AG04449 (cell line): Measurements from ENCODE around the gene GABBR1.

Experiments used
- CTCF ChIA-PET: fragments of 350-600 bp; formaldehyde crosslinking; extraction: SDS; loops from one replicate; lab custom pipeline; 2021; ENCODE audit warnings: antibody characterized with exemption; lab: Yijun Ruan, JAX
- POLR2A ChIA-PET: fragments of 400-600, 350-600 bp; formaldehyde crosslinking; extraction: SDS; loops from one replicate; lab custom pipeline; 2020; ENCODE audit warnings: antibody characterized with exemption, inconsistent platforms; lab: Yijun Ruan, JAX
- DNase-seq: peaks from one replicate; pipeline ENCODE4 v3.0.0-alpha.2; 2010; ENCODE audit warnings: low read depth, low spot score
- H3K4me3 ChIP-seq: 2 replicates; pipeline ENCODE4 v1.5.1; 2011; ENCODE audit warnings: low read depth, mild to moderate bottlenecking, control low read depth, low read length
- TF ChIP-seq, protein P1 (sequence below): IDR thresholded peaks from one replicate; pipeline ENCODE4 v1.5.1; 2011; ENCODE audit warnings: mild to moderate bottlenecking, moderate library complexity, low read length, control low read depth, inconsistent platforms; ENCODE audit not compliant: insufficient read depth; ENCODE audit errors: missing control alignments

Gene GABBR1

DNA sequence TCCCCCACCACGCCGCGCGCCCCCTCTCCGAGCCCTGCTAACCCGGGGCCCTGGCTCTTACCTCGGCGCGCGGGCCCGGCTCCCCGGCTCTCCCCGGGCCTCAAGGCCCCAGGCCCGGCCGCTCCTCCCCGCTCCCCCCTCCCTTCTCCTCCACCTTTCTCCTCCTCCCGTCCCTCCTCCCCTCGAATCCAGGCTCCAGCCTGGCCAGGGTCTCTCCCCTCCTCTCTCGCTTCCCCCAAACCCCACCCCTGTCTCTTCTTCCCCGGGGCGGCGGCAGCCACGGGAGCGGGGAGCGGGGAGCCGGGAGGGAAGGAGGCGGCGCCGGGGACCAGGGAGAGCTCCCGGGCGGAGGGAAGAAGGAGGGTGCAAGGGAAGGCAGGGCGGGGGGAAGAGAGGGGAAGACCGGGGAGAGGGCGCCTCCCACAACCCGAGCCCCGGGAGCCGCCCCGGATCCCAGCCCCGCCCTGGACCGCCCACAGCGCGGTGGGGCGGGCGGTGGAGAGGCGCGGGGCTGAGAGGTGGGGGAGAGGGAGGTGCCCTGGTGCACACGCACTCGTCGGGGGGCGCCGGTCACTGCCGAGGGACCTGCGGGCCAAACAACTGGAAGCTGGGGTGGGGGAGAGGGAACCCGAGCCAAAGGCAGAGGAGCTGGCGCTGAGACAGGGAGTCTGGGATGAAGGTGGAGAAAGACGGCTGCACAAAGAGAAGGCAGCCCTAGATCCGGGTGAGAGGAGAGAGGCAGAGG is at the start of gene GABBR1:
Gene GABBR1, minus strand, starts transcription at position 395 of the 745 bp plus-strand sequence. CDS start 798 bp downstream, outside the sequence.
- ChIA-PET POLR2A (interaction anchor here (0.6 to 1.7 kb wide), 2 partner anchors 17 to 428 kb away, joined by 3 to 7 read pairs; no protein-coding TSS in a partner anchor), CTCF (interaction anchor here (0.9 to 34.7 kb wide), 4 partner anchors 9 to 119 kb away, joined by 3 to 692 read pairs (median 4); partner anchors contain the start of gene MOG)
- TF ChIP-seq, protein P1, sequence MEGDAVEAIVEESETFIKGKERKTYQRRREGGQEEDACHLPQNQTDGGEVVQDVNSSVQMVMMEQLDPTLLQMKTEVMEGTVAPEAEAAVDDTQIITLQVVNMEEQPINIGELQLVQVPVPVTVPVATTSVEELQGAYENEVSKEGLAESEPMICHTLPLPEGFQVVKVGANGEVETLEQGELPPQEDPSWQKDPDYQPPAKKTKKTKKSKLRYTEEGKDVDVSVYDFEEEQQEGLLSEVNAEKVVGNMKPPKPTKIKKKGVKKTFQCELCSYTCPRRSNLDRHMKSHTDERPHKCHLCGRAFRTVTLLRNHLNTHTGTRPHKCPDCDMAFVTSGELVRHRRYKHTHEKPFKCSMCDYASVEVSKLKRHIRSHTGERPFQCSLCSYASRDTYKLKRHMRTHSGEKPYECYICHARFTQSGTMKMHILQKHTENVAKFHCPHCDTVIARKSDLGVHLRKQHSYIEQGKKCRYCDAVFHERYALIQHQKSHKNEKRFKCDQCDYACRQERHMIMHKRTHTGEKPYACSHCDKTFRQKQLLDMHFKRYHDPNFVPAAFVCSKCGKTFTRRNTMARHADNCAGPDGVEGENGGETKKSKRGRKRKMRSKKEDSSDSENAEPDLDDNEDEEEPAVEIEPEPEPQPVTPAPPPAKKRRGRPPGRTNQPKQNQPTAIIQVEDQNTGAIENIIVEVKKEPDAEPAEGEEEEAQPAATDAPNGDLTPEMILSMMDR, result no peak
- DNase-seq, result no peak
- H3K4me3 ChIP-seq, result peak within 1 kb of the TSS; percentile 79

GRCh38 chr6:29681811-29682210 is 48.8 kb upstream of the GABBR1 start:
- H3K4me3 ChIP-seq, result no peak overlapping the region
- POLR2A ChIA-PET, result no interaction called here
- no peak for DNase-seq
- TF ChIP-seq, protein P1, result no peak
- CTCF ChIA-PET, result interaction anchor here (0.6 to 1.8 kb wide), 2 partner anchors 29 to 32 kb away, joined by 3 to 6 read pairs; no protein-coding TSS in a partner anchor

DNA sequence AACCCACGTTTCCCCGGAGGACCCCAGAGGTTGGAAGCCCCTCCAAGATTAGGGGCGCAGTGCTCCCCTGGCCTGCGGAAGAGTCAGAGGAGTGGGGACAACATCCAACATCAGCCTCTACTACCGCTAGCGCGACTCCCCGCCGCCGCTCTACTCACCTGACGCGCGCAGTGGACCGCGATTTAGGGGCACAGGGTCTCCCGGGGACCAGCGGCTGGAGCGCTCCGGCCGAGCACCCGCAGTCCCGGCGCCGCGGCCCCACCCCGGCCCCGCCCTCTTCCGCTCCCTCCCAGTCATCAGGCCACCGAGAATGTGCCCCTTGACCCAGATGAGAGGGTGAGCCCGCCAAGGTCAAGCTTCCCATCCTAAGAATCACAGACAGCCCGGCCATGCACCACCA is 47.9 kb upstream of the GABBR1 start, which contains the start of gene ZFP57:
Gene ZFP57, minus strand, starts transcription at position 249 of the 400 bp plus-strand sequence. CDS start 4,149 bp downstream, outside the sequence.
- CTCF ChIA-PET, result no interaction called here
- TF ChIP-seq, protein P1, result no peak
- H3K4me3 ChIP-seq, result no peak within 1 kb of the TSS
- POLR2A ChIA-PET, result no interaction called here
- no peak for DNase-seq

GRCh38 chr6:29680416-29680815 is 47.4 kb upstream of the GABBR1 start:
- no peak overlapping the region for H3K4me3 ChIP-seq
- ChIA-PET CTCF (no interaction called here), POLR2A (no interaction called here)
- no peak for DNase-seq
- TF ChIP-seq, protein P1, result no peak

DNA sequence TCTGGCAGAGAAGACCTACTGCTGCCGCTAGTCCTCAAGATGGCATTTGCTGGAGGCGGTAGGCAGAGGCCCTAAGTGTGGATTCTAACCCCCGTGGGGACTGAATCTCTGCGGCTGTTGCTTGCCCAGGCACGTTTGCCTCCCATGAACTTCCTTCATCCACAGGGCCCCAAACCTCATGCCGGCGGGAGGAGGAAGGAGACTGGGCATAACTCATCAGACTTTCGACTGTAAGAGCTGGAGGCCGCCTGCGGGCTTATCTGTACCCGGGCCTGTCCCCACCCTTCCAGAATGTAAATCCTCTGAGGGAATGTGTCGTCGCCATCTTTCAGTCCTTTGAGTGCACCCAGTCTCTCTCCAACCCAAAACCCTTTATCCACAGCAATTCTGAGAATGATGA is 47.0 kb upstream of the GABBR1 start:
- TF ChIP-seq, protein P1, result no peak
- no peak for DNase-seq
- POLR2A ChIA-PET, result no interaction called here
- CTCF ChIA-PET, result no interaction called here
- H3K4me3 ChIP-seq, result no peak overlapping the region

DNA sequence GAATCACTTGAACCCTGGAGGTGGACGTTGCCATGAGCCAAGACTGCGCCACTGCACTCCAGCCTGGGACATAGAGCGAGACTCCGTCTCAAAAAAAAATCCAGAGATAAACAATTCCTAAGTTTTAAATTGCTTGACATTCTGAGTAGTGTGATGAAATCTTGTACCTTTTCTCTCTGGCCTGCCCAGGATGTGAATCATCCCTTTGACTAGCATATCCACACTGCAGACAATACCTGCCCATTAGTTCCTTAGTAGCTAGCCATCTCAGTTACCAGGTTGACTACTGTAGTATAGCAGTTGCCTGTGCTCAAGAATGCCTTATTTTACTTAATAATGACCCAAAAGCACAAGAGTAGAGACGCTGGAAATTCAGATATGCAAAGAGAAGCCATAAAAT is 45.1 kb upstream of the GABBR1 start:
- CTCF ChIA-PET, result interaction anchor here (1.0 to 9.3 kb wide), 3 partner anchors 12 to 26 kb away, joined by 3 to 109 read pairs (median 7); no protein-coding TSS in a partner anchor
- no peak for DNase-seq
- TF ChIP-seq, protein P1, result no peak
- no peak overlapping the region for H3K4me3 ChIP-seq
- POLR2A ChIA-PET, result no interaction called here
